Fibroblast of skin of scalp (primary cell): ENCODE data around the gene GLG1.
"Not testable (repeated sequence)": the region's sequence is repeated elsewhere in the genome, so short reads cannot be mapped to it uniquely, and the experiment has no call there.

Source experiments
- DNase-seq: peaks from one replicate; pipeline ENCODE4 v3.0.0-alpha.2; 2013

Gene GLG1

GRCh38 chr16:74438492-74438979, 168.4 kb downstream of the GLG1 start:
- no peak for DNase-seq

- no peak for DNase-seq
These were observed 175.4 kb downstream of the GLG1 start for GRCh38 chr16:74431516-74431915.

DNA sequence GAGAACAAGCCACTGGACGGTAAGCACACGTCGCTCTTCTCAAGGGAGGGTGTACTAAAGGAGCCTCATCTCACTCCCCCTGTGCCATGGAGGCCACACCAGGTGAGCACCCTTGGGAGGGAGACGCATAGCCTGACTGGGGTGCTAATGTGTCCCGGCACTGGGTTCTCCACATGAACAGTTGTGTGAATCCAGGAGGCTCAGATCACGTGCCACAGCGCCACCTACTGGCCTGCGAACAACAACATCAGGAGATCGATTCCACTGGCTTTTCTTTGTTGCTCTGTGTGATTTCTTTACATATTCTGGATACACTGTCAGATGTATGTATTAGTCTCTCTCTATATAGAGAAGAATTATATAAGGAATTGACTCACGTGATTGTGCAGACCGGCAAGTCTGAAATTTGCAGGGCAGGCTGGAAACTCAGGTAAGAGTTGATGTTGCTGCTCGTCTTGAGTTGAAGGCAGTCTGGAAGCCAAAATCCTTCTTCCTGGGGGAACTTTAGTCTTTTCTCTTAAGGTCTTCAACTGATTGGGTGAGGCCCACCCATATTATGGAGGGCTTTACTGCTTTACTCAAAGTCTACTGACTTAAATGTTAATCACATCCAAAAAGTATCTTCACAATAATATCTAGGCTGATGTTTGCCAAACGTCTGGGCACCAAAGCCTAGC, 176.7 kb downstream of the GLG1 start:
- DNase-seq, result peak; percentile 42

- not testable (repeated sequence) for DNase-seq
These were observed 178.4 kb downstream of the GLG1 start for GRCh38 chr16:74428493-74428892.

DNA sequence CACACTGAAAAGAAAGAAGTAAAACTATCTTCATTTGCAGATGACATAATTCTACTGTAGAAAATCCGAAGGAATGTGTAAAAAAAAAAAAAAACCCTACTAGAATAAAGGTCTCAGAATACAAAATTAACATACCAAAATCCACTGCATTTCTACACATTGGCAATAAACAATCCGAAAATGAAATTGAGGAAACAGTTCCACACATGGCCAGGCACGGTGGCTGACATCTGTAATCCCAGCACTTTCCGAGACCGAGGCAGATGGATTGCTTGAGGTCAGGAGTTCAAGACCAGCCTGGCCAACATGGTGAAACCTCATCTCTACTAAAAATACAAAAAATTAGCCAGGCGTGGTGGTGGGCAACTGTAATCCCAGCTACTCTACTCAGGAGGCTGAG, 181.2 kb downstream of the GLG1 start:
- not testable (repeated sequence) for DNase-seq

GRCh38 chr16:74423721-74424120, 183.2 kb downstream of the GLG1 start:
- DNase-seq, result not testable (repeated sequence)

DNA sequence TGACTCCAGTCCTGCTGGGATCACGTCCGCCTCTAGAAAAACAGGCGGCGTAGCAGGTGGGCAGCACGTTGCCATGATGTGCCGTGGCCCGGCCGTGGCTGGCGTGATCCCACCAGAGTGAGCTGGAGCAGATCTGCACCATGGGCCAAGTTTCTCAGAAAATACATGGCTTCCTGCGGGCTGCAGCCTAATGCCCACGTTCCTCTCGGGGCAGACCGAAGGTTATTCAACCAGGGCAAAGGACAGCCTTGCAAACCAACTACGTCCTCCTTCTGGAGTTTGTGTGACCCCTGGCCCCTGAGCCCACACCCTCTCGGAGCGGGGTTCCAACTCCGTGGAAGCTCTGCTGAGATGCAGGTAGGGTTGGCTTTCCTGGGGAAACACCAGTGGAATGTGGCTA, 184.8 kb downstream of the GLG1 start:
- DNase-seq, result not testable (repeated sequence)

DNA sequence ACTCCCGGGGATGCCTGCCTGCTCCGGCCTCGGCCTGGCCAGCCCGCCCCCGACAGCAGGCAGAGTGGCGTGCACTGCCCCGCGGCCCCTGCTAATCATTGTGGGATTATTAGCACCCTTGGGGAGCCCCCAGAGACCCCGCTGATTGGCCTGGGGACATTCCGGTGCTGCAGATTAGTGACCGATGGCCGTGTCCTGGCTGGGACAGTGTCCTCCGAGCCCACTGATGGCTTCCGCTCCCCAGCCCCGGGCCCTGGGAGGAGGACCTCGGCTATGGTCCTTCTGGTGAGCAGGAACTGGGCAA, 185.5 kb downstream of the GLG1 start:
- DNase-seq, result not testable (repeated sequence)

DNA sequence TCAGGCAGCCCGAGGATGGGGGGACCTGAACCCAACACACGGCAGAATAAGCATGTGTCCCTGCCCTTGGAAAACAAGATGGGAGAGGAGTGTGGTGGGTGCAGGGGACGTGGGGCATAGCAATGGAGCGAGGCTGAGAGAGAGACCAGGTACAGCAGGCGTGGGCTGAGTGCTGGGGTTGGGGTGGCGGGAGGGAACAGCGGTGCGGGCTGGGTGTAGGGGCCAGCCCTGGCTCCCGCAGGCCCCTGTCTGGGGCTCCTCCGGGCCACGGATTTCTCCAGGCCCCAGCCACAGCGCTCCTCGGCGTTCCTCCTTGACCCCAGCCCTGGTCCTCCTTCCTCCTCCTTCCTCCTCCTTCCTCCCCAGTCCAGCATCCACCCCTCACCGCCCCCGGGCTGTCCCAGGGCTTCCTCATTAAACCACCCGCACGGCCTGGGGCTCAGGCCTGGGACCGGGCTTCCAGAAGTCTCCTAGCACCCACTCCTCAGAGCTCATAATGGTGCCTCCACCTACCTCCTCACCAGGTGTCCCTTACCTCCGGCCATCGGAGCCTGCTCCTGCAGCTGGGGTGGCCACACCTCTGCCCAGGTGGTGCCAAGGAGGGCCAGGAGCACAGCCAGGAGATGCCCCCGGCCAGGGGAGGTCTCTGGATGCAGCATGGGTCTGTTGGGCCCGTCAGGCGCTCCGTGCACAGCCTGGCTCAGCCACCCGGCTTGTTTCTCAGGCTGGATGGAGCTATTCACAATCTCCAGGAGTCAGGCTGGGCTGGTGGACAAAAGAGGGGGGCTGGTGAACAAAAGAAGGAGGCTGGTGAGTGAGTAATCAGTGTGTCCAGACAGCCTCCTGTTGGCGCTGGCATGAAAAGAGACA, 186.1 kb downstream of the GLG1 start, which contains the start of gene CLEC18B:
Gene CLEC18B, minus strand, starts transcription at position 867 of the 870 bp plus-strand sequence. Its CDS starts 208 bp downstream, at position 659.
- DNase-seq, result not testable (repeated sequence)

DNA sequence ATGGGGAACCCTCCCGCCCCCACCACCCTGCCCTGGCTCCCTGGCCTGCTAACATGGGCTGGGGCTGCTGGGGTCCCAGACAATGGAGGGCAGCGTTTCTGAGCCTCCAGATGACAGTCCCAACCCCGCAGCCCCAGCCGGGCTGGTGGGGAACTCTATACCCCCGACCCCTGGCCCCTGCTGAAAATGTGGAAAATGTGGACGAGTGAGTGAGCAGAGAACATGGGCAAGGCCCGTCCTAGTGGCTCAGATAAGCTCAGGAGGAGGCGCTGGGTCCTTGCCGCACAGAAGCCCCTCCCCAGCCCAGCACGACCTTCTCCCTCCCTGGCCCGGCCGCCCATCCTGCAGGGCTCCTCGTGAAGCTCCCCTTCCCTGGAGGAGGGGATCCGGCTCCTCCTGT, 187.1 kb downstream of the GLG1 start:
- not testable (repeated sequence) for DNase-seq

DNA sequence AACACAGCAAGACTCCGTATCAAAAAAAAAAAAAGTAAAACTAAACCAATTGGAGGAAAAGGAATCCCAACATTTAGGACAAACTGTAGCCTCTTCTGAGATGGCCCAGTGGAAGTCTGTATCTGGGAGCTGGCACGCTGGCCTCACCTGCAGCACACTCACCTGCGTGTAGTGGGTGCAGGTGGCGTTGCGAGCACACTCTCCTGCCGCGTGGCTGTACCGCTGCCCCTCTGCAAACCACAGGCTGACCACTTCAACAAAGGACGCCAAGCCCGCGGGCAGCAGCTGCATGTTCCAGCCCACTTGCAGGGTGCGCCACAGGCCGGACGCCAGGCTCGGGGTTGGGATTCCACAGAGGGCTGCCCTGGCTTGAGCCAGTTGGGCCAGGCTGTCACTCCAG, 189.0 kb downstream of the GLG1 start:
- not testable (repeated sequence) for DNase-seq

DNA sequence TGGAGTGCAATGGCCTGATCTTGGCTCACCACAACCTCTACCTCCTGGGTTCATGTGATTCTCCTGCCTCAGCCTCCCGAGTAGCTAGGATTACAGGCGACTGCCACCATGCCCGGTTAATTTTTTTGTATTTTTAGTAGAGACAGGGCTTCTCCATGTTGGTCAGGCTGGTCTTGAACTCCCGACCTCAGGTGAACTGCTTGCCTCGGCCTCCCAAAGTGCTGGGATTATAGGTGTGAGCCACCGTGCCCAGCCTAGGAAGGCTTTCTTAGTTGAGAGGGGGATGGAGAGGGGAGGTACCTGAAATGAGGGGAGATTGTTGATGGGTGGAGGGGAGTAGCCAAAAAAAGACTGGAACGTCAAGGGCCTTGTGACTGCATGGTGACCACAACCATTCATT, 193.0 kb downstream of the GLG1 start:
- not testable (repeated sequence) for DNase-seq

GRCh38 chr16:74413485-74413884, 193.4 kb downstream of the GLG1 start:
- DNase-seq, result not testable (repeated sequence)

- not testable (repeated sequence) for DNase-seq
These were observed 194.0 kb downstream of the GLG1 start for GRCh38 chr16:74412775-74413390.

GRCh38 chr16:74412138-74412774, 194.7 kb downstream of the GLG1 start:
- not testable (repeated sequence) for DNase-seq

- DNase-seq, result not testable (repeated sequence)
These were observed 195.9 kb downstream of the GLG1 start for GRCh38 chr16:74410981-74411380.

- not testable (repeated sequence) for DNase-seq
These were observed 196.6 kb downstream of the GLG1 start for GRCh38 chr16:74410057-74410957.

DNA sequence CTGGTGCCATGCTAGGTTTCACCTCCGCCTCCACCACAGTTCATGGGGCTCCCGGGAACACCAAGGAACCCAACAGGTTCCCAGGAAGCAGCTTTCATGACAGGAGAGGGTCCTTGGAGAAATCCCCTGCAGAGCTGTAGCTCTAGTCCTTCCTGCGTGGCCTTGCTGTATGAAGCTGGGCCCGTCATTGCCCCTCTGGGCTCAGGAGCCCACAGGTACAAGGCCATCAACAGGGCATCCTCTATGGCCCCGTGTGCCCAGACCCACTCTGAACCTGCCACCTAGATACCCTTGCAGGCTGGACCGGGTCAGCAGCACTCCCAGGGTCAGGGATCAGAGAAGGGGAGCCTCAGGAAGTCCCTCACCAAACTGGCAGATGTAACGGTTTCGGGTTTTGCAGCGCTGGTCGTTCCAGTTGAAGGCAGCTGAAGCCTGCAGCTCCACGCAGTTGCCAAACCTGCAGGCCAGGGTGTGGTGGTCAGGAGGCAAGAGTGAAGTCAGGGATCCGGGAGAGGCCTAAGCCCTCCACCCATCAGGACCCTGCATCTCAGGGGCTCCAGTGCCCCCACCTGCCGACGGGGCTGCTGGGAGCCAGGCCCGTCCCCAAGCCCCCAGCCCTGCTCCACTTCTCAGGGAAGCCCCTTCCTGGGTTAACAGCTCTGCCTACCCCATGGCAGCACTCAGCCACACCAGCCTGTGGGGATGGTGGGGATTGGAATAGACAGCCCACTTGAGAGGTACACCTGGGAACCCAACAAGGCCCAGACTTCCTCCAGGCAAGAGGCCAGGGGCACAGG, 197.5 kb downstream of the GLG1 start:
- not testable (repeated sequence) for DNase-seq

DNA sequence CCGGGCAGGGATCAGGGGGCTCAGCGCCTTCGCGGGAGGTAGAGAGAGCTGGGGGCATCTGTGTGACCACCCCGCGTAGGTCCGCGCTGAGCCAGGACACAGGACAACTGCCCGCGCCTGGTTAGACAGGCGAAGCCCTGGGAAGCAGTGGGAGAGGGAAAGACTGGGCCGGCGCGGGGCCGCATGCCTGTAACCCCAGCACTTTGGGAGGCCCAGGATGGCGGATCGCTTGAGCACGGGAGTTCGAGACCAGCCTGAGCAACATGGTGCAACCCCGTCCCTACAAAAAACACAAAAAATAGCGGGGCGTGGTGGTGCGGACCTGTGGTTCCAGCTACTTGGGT, 199.6 kb downstream of the GLG1 start:
- not testable (repeated sequence) for DNase-seq

- DNase-seq, result not testable (repeated sequence)
These were observed 200.1 kb downstream of the GLG1 start for GRCh38 chr16:74406600-74407361.
